Measurements from ENCODE around the gene RPGR.
A peak's percentile ranks its signal among the peaks of the same experiment; 100 is the strongest.

Gene RPGR

GRCh38 chrX:38311743-38312142, 15.6 kb downstream of the RPGR start:
- Mint-ChIP-seq H3K4me3 (no peak overlapping the region), H3K27me3 (no peaks in the 10 kb centered on the region), H3K9me3 (no peaks in the 10 kb centered on the region), H3K4me1 (peaks cover 2% of the 10 kb centered on the region), H3K36me3 (peaks cover 11% of the 10 kb centered on the region), H3K27ac (no peak overlapping the region)
- ATAC-seq (ENCODE audit: low read depth) (no peak), DNase-seq (ENCODE audit: low spot score in 2 of 2) (no peak)

GRCh38 chrX:38305971-38306370, 21.3 kb downstream of the RPGR start:
- ATAC-seq (ENCODE audit: low read depth) (no peak), DNase-seq (ENCODE audit: low spot score in 2 of 2) (no peak)
- Mint-ChIP-seq H3K4me3 (no peak overlapping the region), H3K36me3 (peaks cover 9% of the 10 kb centered on the region), H3K27me3 (no peaks in the 10 kb centered on the region), H3K9me3 (no peaks in the 10 kb centered on the region), H3K27ac (no peak overlapping the region), H3K4me1 (no peaks in the 10 kb centered on the region)

- no peak overlapping the region for H3K4me3 Mint-ChIP-seq
- no peaks in the 10 kb centered on the region for H3K27me3 Mint-ChIP-seq
- ATAC-seq (ENCODE audit: low read depth), result no peak
- no peak overlapping the region for H3K27ac Mint-ChIP-seq
- no peak for DNase-seq (ENCODE audit: low spot score in 2 of 2)
- H3K4me1 Mint-ChIP-seq, result no peaks in the 10 kb centered on the region
- H3K9me3 Mint-ChIP-seq, result no peaks in the 10 kb centered on the region
- H3K36me3 Mint-ChIP-seq, result peaks cover 9% of the 10 kb centered on the region
Measured at GRCh38 chrX:38304010-38304409, 23.3 kb downstream of the RPGR start.

GRCh38 chrX:38293741-38294140, 33.6 kb downstream of the RPGR start:
- no peak for ATAC-seq (ENCODE audit: low read depth)
- Mint-ChIP-seq H3K27ac (no peak overlapping the region), H3K36me3 (peaks cover 10% of the 10 kb centered on the region), H3K9me3 (no peaks in the 10 kb centered on the region), H3K4me1 (no peaks in the 10 kb centered on the region), H3K27me3 (no peaks in the 10 kb centered on the region), H3K4me3 (no peak overlapping the region)
- no peak for DNase-seq (ENCODE audit: low spot score in 2 of 2)

GRCh38 chrX:38287674-38288073, 39.6 kb downstream of the RPGR start:
- Mint-ChIP-seq H3K4me3 (no peak overlapping the region), H3K36me3 (peaks cover 24% of the 10 kb centered on the region), H3K4me1 (peaks cover 13% of the 10 kb centered on the region), H3K27ac (peak overlapping the region; percentile 92), H3K9me3 (peaks cover 8% of the 10 kb centered on the region), H3K27me3 (no peaks in the 10 kb centered on the region)
- DNase-seq (ENCODE audit: low spot score in 2 of 2) (peak in 1 of 2 donors; percentile 24), ATAC-seq (ENCODE audit: low read depth) (peak; percentile 94)

- Mint-ChIP-seq H3K27me3 (no peaks in the 10 kb centered on the region), H3K4me1 (peaks cover 13% of the 10 kb centered on the region), H3K9me3 (peaks cover 8% of the 10 kb centered on the region), H3K27ac (peak overlapping the region; percentile 58), H3K4me3 (no peak overlapping the region), H3K36me3 (peaks cover 24% of the 10 kb centered on the region)
- DNase-seq (ENCODE audit: low spot score in 2 of 2) (no peak), ATAC-seq (ENCODE audit: low read depth) (no peak)
Measured at GRCh38 chrX:38285649-38286048, 41.7 kb downstream of the RPGR start.

GRCh38 chrX:38282049-38282448, 45.3 kb downstream of the RPGR start:
- peaks cover 14% of the 10 kb centered on the region for H3K36me3 Mint-ChIP-seq
- peaks cover 5% of the 10 kb centered on the region for H3K9me3 Mint-ChIP-seq

GRCh38 chrX:38279188-38279587, 48.1 kb downstream of the RPGR start:
- no peak for DNase-seq (ENCODE audit: low spot score in 2 of 2)
- no peak for ATAC-seq (ENCODE audit: low read depth)

More at GRCh38 chrX:38282049-38282448, 45.3 kb downstream of the RPGR start:
- H3K4me1 Mint-ChIP-seq, result peaks cover 6% of the 10 kb centered on the region
- no peak overlapping the region for H3K27ac Mint-ChIP-seq
- H3K27me3 Mint-ChIP-seq, result no peaks in the 10 kb centered on the region
- no peak overlapping the region for H3K4me3 Mint-ChIP-seq
- ATAC-seq (ENCODE audit: low read depth) (no peak), DNase-seq (ENCODE audit: low spot score in 2 of 2) (no peak)

GRCh38 chrX:38278682-38279081, 48.6 kb downstream of the RPGR start:
- H3K9me3 Mint-ChIP-seq, result no peaks in the 10 kb centered on the region
- no peaks in the 10 kb centered on the region for H3K27me3 Mint-ChIP-seq
- DNase-seq (ENCODE audit: low spot score in 2 of 2) (no peak), ATAC-seq (ENCODE audit: low read depth) (no peak)
- no peaks in the 10 kb centered on the region for H3K4me1 Mint-ChIP-seq
- peaks cover 7% of the 10 kb centered on the region for H3K36me3 Mint-ChIP-seq
- H3K27ac Mint-ChIP-seq, result no peak overlapping the region
- H3K4me3 Mint-ChIP-seq, result no peak overlapping the region

More at GRCh38 chrX:38279188-38279587, 48.1 kb downstream of the RPGR start:
- no peak overlapping the region for H3K27ac Mint-ChIP-seq
- no peaks in the 10 kb centered on the region for H3K27me3 Mint-ChIP-seq
- H3K4me1 Mint-ChIP-seq, result no peaks in the 10 kb centered on the region
- H3K4me3 Mint-ChIP-seq, result no peak overlapping the region
- H3K36me3 Mint-ChIP-seq, result peaks cover 5% of the 10 kb centered on the region
- no peaks in the 10 kb centered on the region for H3K9me3 Mint-ChIP-seq

- no peak overlapping the region for H3K4me3 Mint-ChIP-seq
- no peak for ATAC-seq (ENCODE audit: low read depth)
- H3K4me1 Mint-ChIP-seq, result no peaks in the 10 kb centered on the region
- no peaks in the 10 kb centered on the region for H3K9me3 Mint-ChIP-seq
- no peak for DNase-seq (ENCODE audit: low spot score in 2 of 2)
- peaks cover 7% of the 10 kb centered on the region for H3K36me3 Mint-ChIP-seq
- no peaks in the 10 kb centered on the region for H3K27me3 Mint-ChIP-seq
- no peak overlapping the region for H3K27ac Mint-ChIP-seq
Measured at GRCh38 chrX:38277802-38278201, 49.5 kb downstream of the RPGR start.

GRCh38 chrX:38277136-38277535, 50.2 kb downstream of the RPGR start:
- peaks cover 3% of the 10 kb centered on the region for H3K36me3 Mint-ChIP-seq
- no peak overlapping the region for H3K4me3 Mint-ChIP-seq
- H3K27me3 Mint-ChIP-seq, result no peaks in the 10 kb centered on the region

GRCh38 chrX:38276089-38276488, 51.2 kb downstream of the RPGR start:
- H3K9me3 Mint-ChIP-seq, result no peaks in the 10 kb centered on the region
- DNase-seq (ENCODE audit: low spot score in 2 of 2) (no peak), ATAC-seq (ENCODE audit: low read depth) (no peak)
- H3K36me3 Mint-ChIP-seq, result peaks cover 2% of the 10 kb centered on the region
- no peaks in the 10 kb centered on the region for H3K27me3 Mint-ChIP-seq
- no peak overlapping the region for H3K4me3 Mint-ChIP-seq
- no peak overlapping the region for H3K27ac Mint-ChIP-seq
- no peaks in the 10 kb centered on the region for H3K4me1 Mint-ChIP-seq

More at GRCh38 chrX:38277136-38277535, 50.2 kb downstream of the RPGR start:
- no peak for ATAC-seq (ENCODE audit: low read depth)
- no peaks in the 10 kb centered on the region for H3K9me3 Mint-ChIP-seq
- no peak overlapping the region for H3K27ac Mint-ChIP-seq
- no peak for DNase-seq (ENCODE audit: low spot score in 2 of 2)
- H3K4me1 Mint-ChIP-seq, result no peaks in the 10 kb centered on the region

GRCh38 chrX:38275615-38276014, 51.7 kb downstream of the RPGR start:
- no peaks in the 10 kb centered on the region for H3K27me3 Mint-ChIP-seq
- no peak overlapping the region for H3K4me3 Mint-ChIP-seq
- DNase-seq (ENCODE audit: low spot score in 2 of 2), result no peak
- H3K27ac Mint-ChIP-seq, result peak overlapping the region; percentile 68
- no peaks in the 10 kb centered on the region for H3K9me3 Mint-ChIP-seq
- no peaks in the 10 kb centered on the region for H3K4me1 Mint-ChIP-seq
- peaks cover 5% of the 10 kb centered on the region for H3K36me3 Mint-ChIP-seq
- no peak for ATAC-seq (ENCODE audit: low read depth)

GRCh38 chrX:38273453-38273852, 53.9 kb downstream of the RPGR start:
- DNase-seq (ENCODE audit: low spot score in 2 of 2) (no peak), ATAC-seq (ENCODE audit: low read depth) (no peak)
- peaks cover 6% of the 10 kb centered on the region for H3K36me3 Mint-ChIP-seq
- no peak overlapping the region for H3K27ac Mint-ChIP-seq
- H3K4me1 Mint-ChIP-seq, result no peaks in the 10 kb centered on the region
- no peaks in the 10 kb centered on the region for H3K27me3 Mint-ChIP-seq
- H3K9me3 Mint-ChIP-seq, result no peaks in the 10 kb centered on the region
- H3K4me3 Mint-ChIP-seq, result no peak overlapping the region

GRCh38 chrX:38271154-38271716, 56.1 kb downstream of the RPGR start:
- DNase-seq (ENCODE audit: low spot score in 2 of 2) (no peak), ATAC-seq (ENCODE audit: low read depth) (no peak)

More at GRCh38 chrX:38271154-38271716, 56.1 kb downstream of the RPGR start:
- Mint-ChIP-seq H3K9me3 (no peaks in the 10 kb centered on the region), H3K27ac (no peak overlapping the region), H3K27me3 (no peaks in the 10 kb centered on the region), H3K36me3 (peaks cover 8% of the 10 kb centered on the region), H3K4me1 (no peaks in the 10 kb centered on the region), H3K4me3 (no peak overlapping the region)
